DOHH2 (cell line): ENCODE data around the gene SH2D3A.

Experiments
- H3F3A ChIP-seq: fragments of 200-600 bp; sonication (generic), shearing (Covaris generic); 2 replicates; pipeline ENCODE4 v1.6.0; 2016; ENCODE audit warnings: antibody characterized with exemption, mild to moderate bottlenecking; ENCODE audit not compliant: control insufficient read depth, insufficient read depth
- H3K27ac ChIP-seq: fragments of 200-600 bp; sonication (generic); 2 replicates; pipeline ENCODE4 v1.5.1; 2014; ENCODE audit warnings: low read depth, mild to moderate bottlenecking, low read length, moderate library complexity
- H3K27me3 ChIP-seq: fragments of 200-600 bp; sonication (generic); 2 replicates; pipeline ENCODE4 v1.6.1; 2014; ENCODE audit warnings: mild to moderate bottlenecking, low read length, mixed read lengths; ENCODE audit not compliant: control insufficient read depth
- H3K36me3 ChIP-seq: fragments of 200-600 bp; sonication (generic); 2 replicates; pipeline ENCODE4 v1.6.1; 2014; ENCODE audit warnings: mild to moderate bottlenecking, low read length, moderate library complexity, mixed read lengths; ENCODE audit not compliant: control insufficient read depth
- H3K4me1 ChIP-seq: fragments of 200-600 bp; sonication (generic); 2 replicates; pipeline ENCODE4 v1.6.1; 2014; ENCODE audit warnings: mild to moderate bottlenecking, low read length, mixed read lengths; ENCODE audit not compliant: control insufficient read depth
- H3K4me2 ChIP-seq: fragments of 200-600 bp; sonication (generic); 2 replicates; pipeline ENCODE4 v1.6.0; 2014; ENCODE audit warnings: mild to moderate bottlenecking, low read length, moderate library complexity
- H3K4me3 ChIP-seq: fragments of 200-600 bp; sonication (generic); 2 replicates; pipeline ENCODE4 v1.5.1; 2014; ENCODE audit warnings: mild to moderate bottlenecking, low read length, mixed read lengths
- H3K79me2 ChIP-seq: fragments of 200-600 bp; sonication (generic); 2 replicates; pipeline ENCODE4 v1.6.1; 2014; ENCODE audit warnings: mild to moderate bottlenecking, low read length, mixed read lengths; ENCODE audit not compliant: control insufficient read depth
- H3K9me2 ChIP-seq: fragments of 200-600 bp; sonication (generic); replicated peaks from 2 replicates; pipeline ENCODE4 v1.6.1; 2014; ENCODE audit warnings: mild to moderate bottlenecking, low read length, mixed read lengths; ENCODE audit not compliant: control insufficient read depth
- H3K9me3 ChIP-seq: fragments of 200-600 bp; sonication (generic); 2 replicates; pipeline ENCODE4 v1.6.1; 2014; ENCODE audit warnings: antibody characterized with exemption, low read length, mixed read lengths; ENCODE audit not compliant: control insufficient read depth, insufficient read depth
- H4K20me1 ChIP-seq: fragments of 200-600 bp; sonication (generic); 2 replicates; pipeline ENCODE4 v1.6.0; 2014; ENCODE audit warnings: low read depth, mild to moderate bottlenecking, antibody characterized with exemption, low read length, moderate library complexity; ENCODE audit not compliant: control insufficient read depth, insufficient read depth
- CTCF ChIP-seq: fragments of 200-600 bp; sonication (generic); IDR thresholded peaks from one replicate; pipeline ENCODE4 v1.5.1; 2014; ENCODE audit warnings: antibody characterized with exemption, mild to moderate bottlenecking, low read depth, low read length; ENCODE audit not compliant: poor library complexity, severe bottlenecking
- EZH2phosphoT487 ChIP-seq: fragments of 200-600 bp; sonication (generic); IDR thresholded peaks from 2 replicates; pipeline ENCODE4 v1.6.1; 2017; ENCODE audit warnings: borderline replicate concordance, mild to moderate bottlenecking, antibody characterized with exemption, low read length, moderate library complexity, mixed read lengths

The SH2D3A gene

GRCh38 chr19:6739883-6740588 is 27.2 kb downstream of the SH2D3A start:
- Histone ChIP-seq H3K4me1 (peaks cover 53% of the 10 kb centered on the region), H3K79me2 (peaks cover 12% of the 10 kb centered on the region), H3K4me3 (peak overlapping the region; percentile 90), H3K4me2 (peak overlapping the region; percentile 96), H4K20me1 (0 out of 2 replicates have a peak, but pooled peaks cover 3% of the 10 kb centered on the region), H3K27me3 (no peaks in the 10 kb centered on the region), H3K9me2 (no peaks in the 10 kb centered on the region), H3K36me3 (no peaks in the 10 kb centered on the region), H3K27ac (peak overlapping the region; percentile 50), H3F3A (peaks cover 18% of the 10 kb centered on the region), H3K9me3 (no peaks in the 10 kb centered on the region)
- TF ChIP-seq EZH2phosphoT487 = no peak
- no peak for TF ChIP-seq CTCF

- Histone ChIP-seq H3K4me1 (peaks cover 53% of the 10 kb centered on the region), H3K9me2 (no peaks in the 10 kb centered on the region), H4K20me1 (0 out of 2 replicates have a peak, but pooled peaks cover 3% of the 10 kb centered on the region), H3K4me2 (peak within 1 kb of the TSS; percentile 96), H3K79me2 (peaks cover 12% of the 10 kb centered on the region), H3K4me3 (peak within 1 kb of the TSS; percentile 90), H3K36me3 (no peaks in the 10 kb centered on the region), H3K9me3 (no peaks in the 10 kb centered on the region), H3K27ac (peak within 1 kb of the TSS; percentile 55), H3K27me3 (no peaks in the 10 kb centered on the region), H3F3A (peaks cover 18% of the 10 kb centered on the region)
- TF ChIP-seq CTCF (no peak), EZH2phosphoT487 (no peak)
Observed at GRCh38 chr19:6739390-6739882, 27.8 kb downstream of the SH2D3A start, which contains the start of gene TRIP10. Gene TRIP10 (plus strand): TSS chr19:6739680. CDS start chr19:6739762, 82 bp downstream.

GRCh38 chr19:6738787-6739389 is 28.3 kb downstream of the SH2D3A start:
- Histone ChIP-seq H3K27ac (peak overlapping the region; percentile 55), H3K36me3 (no peaks in the 10 kb centered on the region), H3K4me1 (peaks cover 53% of the 10 kb centered on the region), H3K9me2 (no peaks in the 10 kb centered on the region), H3K4me2 (peak overlapping the region; percentile 69), H4K20me1 (0 out of 2 replicates have a peak, but pooled peaks cover 3% of the 10 kb centered on the region), H3K27me3 (no peaks in the 10 kb centered on the region), H3K4me3 (peak overlapping the region; percentile 64), H3K9me3 (no peaks in the 10 kb centered on the region), H3F3A (peaks cover 18% of the 10 kb centered on the region), H3K79me2 (peaks cover 12% of the 10 kb centered on the region)
- no peak for TF ChIP-seq EZH2phosphoT487
- TF ChIP-seq CTCF = no peak
